GM13977 (cell line): ENCODE data around the gene TTC13.

Experiments used
- DNase-seq: peaks from one replicate; pipeline ENCODE4 v3.0.0; 2012; ENCODE audit warnings: low spot score
- CTCF ChIP-seq: IDR thresholded peaks from 2 replicates; pipeline ENCODE4 v1.5.1; 2012; ENCODE audit warnings: mild to moderate bottlenecking, control low read depth; ENCODE audit not compliant: insufficient read depth; ENCODE audit errors: extremely low read depth, missing control alignments
- in situ Hi-C: fragments of 300-500 bp; cut with MboI; formaldehyde crosslinking; loops from one replicate; pipeline ENCODE4 v1.12.0; 2022; ENCODE audit warnings: low sequenced_read_pairs, low pct_unique_long_range_greater_than_20kb, mixed read lengths, inconsistent platforms; ENCODE audit not compliant: unreplicated experiment

Gene TTC13

GRCh38 chr1:230906226-230906625 is 72.4 kb downstream of the TTC13 start:
- in situ Hi-C loops, result loop anchor here (25.0 kb wide), 1 partner anchor 306 kb away; no protein-coding TSS in a partner anchor
- DNase-seq, result no peak
- TF ChIP-seq CTCF, result no peak

- no peak for TF ChIP-seq CTCF
- in situ Hi-C loops, result loop anchor here (25.0 kb wide), 1 partner anchor 307 kb away; no protein-coding TSS in a partner anchor
Observed at GRCh38 chr1:230905733-230906132, 72.9 kb downstream of the TTC13 start.

GRCh38 chr1:230902349-230902923 is 76.2 kb downstream of the TTC13 start:
- no peak for TF ChIP-seq CTCF
- in situ Hi-C loops, result loop anchor here (25.0 kb wide), 1 partner anchor 310 kb away; no protein-coding TSS in a partner anchor
- DNase-seq, result no peak

More at GRCh38 chr1:230905733-230906132, 72.9 kb downstream of the TTC13 start:
- DNase-seq, result no peak

GRCh38 chr1:230901671-230902070 is 77.0 kb downstream of the TTC13 start:
- TF ChIP-seq CTCF, result no peak
- DNase-seq, result no peak
- in situ Hi-C loops, result loop anchor here (25.0 kb wide), 1 partner anchor 311 kb away; no protein-coding TSS in a partner anchor

GRCh38 chr1:230900984-230901383 is 77.7 kb downstream of the TTC13 start:
- in situ Hi-C loops, result loop anchor here (25.0 kb wide), 1 partner anchor 311 kb away; no protein-coding TSS in a partner anchor
- TF ChIP-seq CTCF, result no peak
- no peak for DNase-seq

- no peak for DNase-seq
- no peak for TF ChIP-seq CTCF
- in situ Hi-C loops, result loop anchor here (25.0 kb wide), 1 partner anchor 312 kb away; no protein-coding TSS in a partner anchor
Observed at GRCh38 chr1:230899841-230900251, 78.8 kb downstream of the TTC13 start.
